GM18511 (cell line): Measurements from ENCODE around the gene APOL3.
"Not testable (repeated sequence)": the region's sequence is repeated elsewhere in the genome, so short reads cannot be mapped to it uniquely, and the experiment has no call there.

Source experiments
- ATAC-seq: cut with Tn5 transposase; IDR thresholded peaks from one replicate; pipeline ENCODE4 v1.9.1; 2021; ENCODE audit warnings: mild to moderate bottlenecking, moderate library complexity; ENCODE audit not compliant: unreplicated experiment

APOL3 gene

GRCh38 chr22:36193577-36193976 lies 33.0 kb upstream of the APOL3 start:
- no peak for ATAC-seq

DNA sequence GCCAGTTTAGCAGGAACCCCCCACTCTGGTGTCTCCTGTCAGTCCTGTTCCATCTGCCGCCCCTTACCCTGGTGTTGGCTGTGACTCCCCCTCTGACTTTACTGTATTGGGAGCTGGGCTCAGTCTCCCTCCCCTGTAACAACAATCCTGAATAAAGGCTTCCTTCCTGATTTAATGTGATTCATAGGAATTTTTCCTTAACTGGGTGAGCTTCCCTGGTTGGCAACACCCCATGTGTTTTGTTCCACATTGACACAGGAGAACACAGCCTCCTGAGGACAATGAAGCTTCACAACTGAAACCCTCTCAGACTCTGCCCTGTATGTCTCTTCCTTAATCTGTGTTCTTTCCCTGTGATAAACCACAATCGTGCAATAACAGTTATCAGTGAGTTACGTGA lies 32.6 kb upstream of the APOL3 start:
- ATAC-seq: no peak

DNA sequence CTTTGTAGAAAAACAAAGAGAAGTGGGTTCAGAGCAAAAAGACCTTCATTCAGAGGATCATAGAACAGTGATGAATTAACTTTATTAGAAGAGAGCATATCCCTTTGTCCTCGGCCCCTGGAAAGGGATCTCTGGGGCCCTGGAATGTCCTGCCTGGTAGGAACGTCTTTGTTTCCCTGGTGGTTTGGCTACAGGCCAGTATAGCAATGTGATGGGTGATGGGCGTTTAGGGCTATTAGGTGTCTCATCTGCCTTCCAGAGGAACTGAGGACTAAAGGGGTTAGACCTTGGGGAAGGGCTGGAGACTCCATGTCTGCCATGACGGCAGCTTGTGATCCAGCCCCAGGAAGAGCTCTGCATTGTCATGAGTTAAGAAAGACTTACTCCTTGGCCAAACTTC lies 32.0 kb upstream of the APOL3 start:
- no peak for ATAC-seq

- ATAC-seq: no peak
Measured at GRCh38 chr22:36191106-36191836, 30.7 kb upstream of the APOL3 start.

DNA sequence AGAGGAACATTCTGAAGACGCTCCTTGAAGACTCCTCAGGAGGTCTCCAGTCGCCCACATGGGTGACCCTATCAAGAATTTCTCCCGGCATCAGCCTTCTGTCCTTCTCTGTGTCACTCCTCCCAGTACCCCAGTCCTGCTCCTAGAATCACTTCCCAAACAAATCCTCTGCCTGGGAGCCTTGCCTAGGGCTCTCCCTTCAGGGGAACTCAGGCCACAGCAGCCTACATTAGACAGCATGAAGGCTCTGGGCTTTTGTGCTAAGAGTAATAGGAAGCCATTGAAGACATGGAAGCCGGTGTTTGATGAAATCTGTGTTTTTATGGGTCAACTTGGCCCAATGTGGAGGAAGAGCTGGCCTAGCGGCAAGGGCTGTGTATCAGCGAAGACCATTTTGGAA lies 27.3 kb upstream of the APOL3 start:
- not testable (repeated sequence) for ATAC-seq

DNA sequence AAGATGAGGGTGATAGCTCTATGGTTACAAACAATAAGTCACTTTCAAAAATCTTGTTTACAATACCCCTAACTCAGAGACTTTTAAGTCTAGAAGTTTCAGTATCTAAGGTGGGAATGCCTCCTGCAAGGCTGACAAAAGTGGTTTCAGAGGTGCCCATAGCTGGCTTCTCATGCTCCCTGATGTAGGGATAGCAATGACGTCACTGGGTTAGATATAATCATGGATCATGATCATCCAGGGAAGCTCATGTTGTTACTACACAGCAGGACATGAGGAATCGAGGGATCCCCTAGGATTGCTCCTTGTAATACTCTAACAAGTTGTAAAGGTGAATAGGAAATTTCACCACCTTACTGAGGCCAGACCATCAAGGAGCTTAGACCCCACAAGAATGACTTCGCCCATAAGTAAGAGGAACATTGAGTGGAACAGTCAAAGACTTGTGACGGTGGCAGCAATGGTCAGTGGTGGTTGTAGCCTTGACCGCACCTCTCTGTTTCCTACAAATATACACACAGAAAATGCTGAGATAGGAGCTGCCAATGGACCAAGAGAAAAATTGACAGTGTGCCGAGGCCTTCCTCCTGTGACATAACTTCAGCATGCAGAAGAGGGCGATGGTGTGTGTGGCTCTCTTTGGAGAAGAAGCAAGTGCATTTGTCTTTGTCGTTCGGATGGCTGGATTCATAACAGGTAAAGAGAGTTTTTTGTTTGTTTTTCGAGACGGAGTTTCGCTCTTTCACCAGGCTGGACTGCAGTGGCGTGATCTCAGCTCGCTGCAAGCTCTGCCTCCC lies 25.5 kb upstream of the APOL3 start:
- ATAC-seq: no peak

DNA sequence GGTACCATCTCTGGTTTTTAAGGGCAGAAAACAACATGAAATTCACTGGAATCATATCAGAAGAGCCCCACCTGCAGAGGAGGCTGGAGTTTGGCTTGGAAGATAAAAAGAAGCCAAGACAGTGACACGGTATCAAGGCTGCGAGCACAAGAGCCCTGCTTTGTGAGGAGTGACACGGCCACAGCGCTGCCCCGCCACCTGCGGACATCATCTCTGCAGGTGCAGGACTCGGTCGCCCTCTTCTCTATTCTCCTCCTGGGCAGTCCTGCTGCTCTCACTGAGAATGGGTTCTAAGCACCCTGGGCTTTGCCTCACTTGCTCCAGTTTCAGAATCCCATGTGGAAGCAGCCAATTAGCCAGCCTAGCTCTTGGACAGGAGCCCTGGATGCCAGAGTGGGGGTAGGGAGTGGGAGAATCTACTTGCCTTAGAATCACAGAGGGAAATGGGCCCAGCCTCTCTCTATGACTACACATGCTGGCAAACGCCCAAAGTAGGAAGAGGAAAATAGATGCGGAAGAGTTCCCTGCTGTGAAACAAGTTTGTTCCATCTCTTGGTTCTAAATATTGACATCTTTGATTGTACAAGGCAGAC lies 24.0 kb upstream of the APOL3 start:
- ATAC-seq: no peak

DNA sequence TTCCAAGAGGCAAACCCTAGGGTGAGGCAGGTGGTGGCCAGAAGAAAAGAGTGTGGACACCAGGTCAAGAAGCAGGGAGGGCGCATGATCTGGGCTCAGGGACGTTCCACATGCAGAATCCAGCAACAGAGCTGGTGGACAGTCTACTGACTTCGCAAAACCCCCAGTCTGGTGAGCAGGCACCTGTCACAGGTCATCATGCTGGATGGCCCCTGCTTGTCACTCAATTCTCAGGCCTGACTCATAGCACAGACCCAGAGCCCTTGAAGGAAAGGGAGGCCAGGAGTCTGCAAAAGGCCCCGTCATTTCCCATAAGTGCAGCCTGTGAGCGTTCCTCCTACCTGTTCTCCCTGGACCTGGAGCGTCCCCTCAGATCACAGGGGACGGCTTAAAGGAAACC lies 22.9 kb upstream of the APOL3 start:
- ATAC-seq: no peak

GRCh38 chr22:36182857-36183256 lies 22.3 kb upstream of the APOL3 start:
- no peak for ATAC-seq

DNA sequence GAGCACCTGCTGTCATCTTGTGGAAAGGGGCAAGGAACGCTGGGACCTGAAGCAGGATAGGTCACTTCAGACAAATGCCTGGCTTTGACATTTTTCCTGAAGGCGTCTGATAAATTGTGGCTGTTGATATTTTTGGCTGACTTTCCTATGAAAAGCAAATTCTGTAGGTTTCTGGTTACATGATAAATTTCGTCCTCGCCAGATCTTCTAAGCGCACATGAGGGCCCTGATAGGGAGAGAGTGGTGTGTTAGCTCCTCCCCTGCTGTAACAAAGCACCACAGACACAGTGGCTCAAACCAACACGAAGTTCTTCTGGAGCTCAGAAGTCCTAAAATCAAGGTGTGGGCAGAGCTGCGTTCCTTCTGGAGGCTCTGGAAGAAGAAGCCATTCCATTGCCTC lies 21.5 kb upstream of the APOL3 start:
- ATAC-seq: no peak

DNA sequence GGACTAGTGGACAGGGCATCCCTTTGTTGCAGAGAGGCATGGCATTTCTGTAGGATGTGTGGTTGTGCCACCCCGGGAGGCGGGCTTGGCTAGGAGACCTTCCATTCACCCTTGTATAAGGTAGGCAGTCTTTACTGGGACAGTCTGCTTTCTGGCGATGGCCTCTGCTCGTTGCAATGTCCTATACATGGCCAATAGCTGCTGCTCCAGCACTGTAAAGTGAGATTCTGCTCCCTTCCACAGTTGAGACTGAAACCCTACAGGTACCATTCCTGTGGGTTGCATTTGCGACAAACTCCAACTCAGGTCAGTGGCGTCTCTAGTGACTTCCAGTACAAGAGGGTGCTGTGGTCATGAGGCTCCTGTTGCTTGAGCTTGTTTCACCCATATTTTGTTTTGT lies 20.4 kb upstream of the APOL3 start:
- ATAC-seq: no peak

GRCh38 chr22:36180038-36180880 lies 19.7 kb upstream of the APOL3 start:
- ATAC-seq: no peak

- no peak for ATAC-seq
Measured at GRCh38 chr22:36177160-36177559, 16.6 kb upstream of the APOL3 start.

- no peak for ATAC-seq
Measured at GRCh38 chr22:36175892-36176291, 15.3 kb upstream of the APOL3 start.

- ATAC-seq: no peak
Measured at GRCh38 chr22:36171941-36172340, 11.4 kb upstream of the APOL3 start.

- no peak for ATAC-seq
Measured at GRCh38 chr22:36166518-36167220, 6.1 kb upstream of the APOL3 start.

DNA sequence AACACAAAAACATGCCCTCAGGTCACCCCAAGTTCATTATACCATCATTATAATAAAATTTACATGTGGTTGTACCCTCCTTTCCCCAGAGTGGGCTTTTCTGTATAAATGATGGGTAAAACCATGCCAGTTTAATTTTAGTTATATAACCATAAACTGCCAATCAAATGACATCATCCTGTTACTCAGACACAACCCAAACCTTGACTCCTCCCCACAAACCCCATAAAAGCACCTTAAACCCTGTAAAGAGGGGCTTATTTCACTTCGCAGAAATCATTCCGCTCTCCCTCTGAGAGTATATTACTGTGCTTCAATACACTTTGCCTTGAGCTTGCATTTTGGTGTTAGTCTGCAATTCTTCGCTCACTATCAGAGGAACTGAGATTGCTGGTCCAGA lies 5.5 kb upstream of the APOL3 start:
- no peak for ATAC-seq

GRCh38 chr22:36165141-36165540 lies 4.6 kb upstream of the APOL3 start:
- ATAC-seq: no peak

DNA sequence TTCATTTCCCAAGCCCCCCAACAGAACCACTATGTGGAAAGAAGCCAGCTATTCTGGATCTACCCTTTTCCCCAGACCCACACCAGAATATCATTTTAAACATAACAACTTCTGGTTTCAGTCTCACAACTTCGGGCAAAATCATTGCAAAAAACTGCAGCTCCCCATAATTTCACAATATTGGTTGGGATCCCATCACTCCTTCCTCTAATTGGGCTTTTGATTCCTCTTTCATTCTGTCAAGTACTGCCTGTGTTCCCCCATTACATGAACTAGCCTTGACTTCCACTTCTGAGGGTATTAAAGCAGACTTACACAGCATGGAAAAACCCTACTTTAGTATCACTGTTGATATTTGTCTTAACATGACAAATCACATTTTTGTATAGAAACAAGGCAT lies 4.1 kb upstream of the APOL3 start:
- ATAC-seq: no peak

DNA sequence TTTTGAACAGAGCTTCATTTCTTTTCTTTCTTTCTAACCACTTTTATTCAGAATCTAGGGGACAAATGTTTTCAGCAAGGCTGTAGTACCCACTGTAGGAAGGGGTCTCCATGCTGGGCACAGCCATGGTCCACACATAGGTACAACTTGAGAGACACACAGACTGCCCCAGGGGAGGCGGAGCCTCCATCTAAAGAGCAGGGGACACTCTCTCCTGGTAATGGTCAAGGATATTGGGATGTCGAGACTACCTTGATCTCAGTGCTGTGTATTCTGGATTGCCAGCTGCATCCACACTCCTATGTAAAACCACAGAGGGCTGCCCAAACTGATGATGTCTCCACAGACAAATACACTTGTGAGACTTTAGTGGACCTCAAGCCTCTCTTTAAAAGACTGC lies 2.9 kb upstream of the APOL3 start:
- ATAC-seq: no peak
